GM12892 (cell line): Measurements from ENCODE around the gene VPS13D.

Experiments used
- DNase-seq: peaks from one replicate; pipeline ENCODE4 v3.0.0; 2011; ENCODE audit not compliant: insufficient read length
- FAIRE-seq: peaks from 2 replicates; lab custom pipeline; 2011; peaks lifted over from hg19 to GRCh38; lab: Jason Lieb, UNC
- POLR2A ChIP-seq: IDR thresholded peaks from 2 replicates; pipeline ENCODE4 v1.6.1; 2011; ENCODE audit warnings: low read depth, low read length, control low read depth
- POLR2AphosphoS5 ChIP-seq: IDR thresholded peaks from 2 replicates; pipeline ENCODE4 v1.6.1; 2011; ENCODE audit warnings: low read depth, low read length, control low read depth
- TAF1 ChIP-seq: IDR thresholded peaks from 2 replicates; pipeline ENCODE4 v1.6.1; 2011; ENCODE audit warnings: low read depth, mild to moderate bottlenecking, control low read depth, low read length, borderline replicate concordance

The VPS13D gene

DNA sequence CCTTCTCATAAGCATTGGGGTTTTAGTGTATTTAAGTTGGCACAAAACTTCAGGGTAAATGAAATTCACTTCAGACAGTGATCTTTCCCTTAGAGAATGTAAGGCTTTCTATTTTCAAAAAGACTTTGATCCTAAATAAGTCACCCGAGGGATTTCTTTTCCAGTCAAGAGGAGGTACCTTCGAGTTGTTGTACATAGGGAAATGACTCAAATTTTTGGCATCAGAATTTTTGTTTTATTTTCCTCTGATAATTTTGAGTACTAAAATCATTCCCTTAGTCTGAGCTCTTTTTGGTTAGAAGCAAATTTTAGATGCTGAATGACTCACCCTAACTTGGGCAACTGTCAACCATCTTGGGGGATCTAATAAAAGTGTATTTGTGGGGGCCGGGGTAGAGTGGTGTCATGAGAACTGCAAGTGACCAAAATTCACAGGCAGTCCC is 194.3 kb downstream of the VPS13D start:
- FAIRE-seq: no peak
- no peak for TF ChIP-seq POLR2A
- TF ChIP-seq POLR2AphosphoS5: no peak
- TF ChIP-seq TAF1: no peak
- DNase-seq: no peak

DNA sequence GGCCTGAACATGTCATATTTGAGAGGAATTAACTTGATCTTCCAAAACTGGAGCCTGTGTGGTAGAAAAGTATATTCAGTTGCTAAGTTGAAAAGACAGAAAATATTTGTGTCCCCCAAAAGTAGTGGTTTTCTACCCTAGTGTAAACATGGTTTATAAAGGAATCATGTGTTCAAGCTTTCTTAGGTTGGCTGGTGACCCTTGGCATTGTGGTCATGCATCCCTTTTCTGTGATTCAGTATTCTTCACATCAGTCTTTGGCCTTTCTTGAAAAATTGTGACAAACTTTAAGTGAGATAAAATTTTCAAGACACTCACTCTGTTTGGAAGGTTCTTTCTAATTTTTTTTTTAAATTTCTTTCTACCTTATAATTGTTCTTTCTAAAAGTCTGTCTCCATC is 195.0 kb downstream of the VPS13D start:
- no peak for TF ChIP-seq POLR2AphosphoS5
- no peak for TF ChIP-seq POLR2A
- no peak for TF ChIP-seq TAF1
- no peak for FAIRE-seq

GRCh38 chr1:12426030-12426429 is 196.2 kb downstream of the VPS13D start:
- TF ChIP-seq POLR2AphosphoS5: no peak
- no peak for TF ChIP-seq POLR2A
- no peak for TF ChIP-seq TAF1
- no peak for DNase-seq
- FAIRE-seq: no peak

More for the DNA sequence above, 195.0 kb downstream of the VPS13D start:
- no peak for DNase-seq

GRCh38 chr1:12428334-12428733 is 198.5 kb downstream of the VPS13D start:
- DNase-seq: no peak

DNA sequence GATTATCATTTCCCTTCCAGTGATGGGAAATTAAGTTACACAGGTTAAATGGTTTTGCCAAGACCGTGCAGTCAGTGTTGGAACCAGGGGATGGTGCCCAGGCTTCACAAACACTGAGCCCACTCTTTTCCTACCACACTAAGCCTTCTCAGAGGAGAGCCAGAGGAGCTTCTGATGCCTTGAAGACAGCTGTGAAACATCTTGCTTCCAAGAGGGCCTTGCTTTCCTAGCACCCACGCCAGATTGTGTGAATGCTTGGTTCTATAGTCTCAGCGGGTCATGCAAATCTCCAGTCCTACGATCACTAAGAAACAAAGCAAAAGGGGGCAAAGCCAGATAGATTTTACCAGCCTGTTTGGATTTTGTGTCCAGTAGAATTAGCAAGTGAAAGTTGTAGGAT is 200.7 kb downstream of the VPS13D start:
- FAIRE-seq (no peak), DNase-seq (no peak)
- TF ChIP-seq TAF1 (no peak), POLR2A (no peak), POLR2AphosphoS5 (no peak)

More at GRCh38 chr1:12428334-12428733, 198.5 kb downstream of the VPS13D start:
- TF ChIP-seq POLR2A (no peak), POLR2AphosphoS5 (no peak), TAF1 (no peak)
- no peak for FAIRE-seq

DNA sequence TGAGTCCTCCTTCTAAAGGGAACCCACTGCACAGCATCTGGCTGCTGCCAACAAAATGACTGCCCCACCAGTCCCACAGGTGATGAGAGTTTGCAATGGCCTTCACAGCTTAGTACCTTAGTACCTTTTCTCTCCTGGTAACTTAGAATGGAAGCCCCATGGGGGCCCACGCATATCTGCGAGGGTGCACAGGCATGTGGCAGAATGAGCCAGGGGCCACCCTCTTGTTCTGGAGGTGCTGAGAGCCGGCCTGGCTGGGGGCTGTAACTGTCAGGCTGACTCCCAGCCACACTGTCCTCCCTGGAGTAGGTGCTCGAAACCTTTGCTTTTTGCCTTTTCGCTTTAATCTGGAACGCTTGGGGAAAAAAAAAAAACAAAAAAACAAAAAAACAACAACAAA is 203.1 kb downstream of the VPS13D start:
- no peak for DNase-seq
- FAIRE-seq: no peak
- no peak for TF ChIP-seq POLR2AphosphoS5
- TF ChIP-seq POLR2A: no peak
- TF ChIP-seq TAF1: no peak

GRCh38 chr1:12433323-12434053 is 203.7 kb downstream of the VPS13D start:
- DNase-seq (no peak), FAIRE-seq (no peak)
- no peak for TF ChIP-seq POLR2A
- TF ChIP-seq POLR2AphosphoS5: no peak
- no peak for TF ChIP-seq TAF1

DNA sequence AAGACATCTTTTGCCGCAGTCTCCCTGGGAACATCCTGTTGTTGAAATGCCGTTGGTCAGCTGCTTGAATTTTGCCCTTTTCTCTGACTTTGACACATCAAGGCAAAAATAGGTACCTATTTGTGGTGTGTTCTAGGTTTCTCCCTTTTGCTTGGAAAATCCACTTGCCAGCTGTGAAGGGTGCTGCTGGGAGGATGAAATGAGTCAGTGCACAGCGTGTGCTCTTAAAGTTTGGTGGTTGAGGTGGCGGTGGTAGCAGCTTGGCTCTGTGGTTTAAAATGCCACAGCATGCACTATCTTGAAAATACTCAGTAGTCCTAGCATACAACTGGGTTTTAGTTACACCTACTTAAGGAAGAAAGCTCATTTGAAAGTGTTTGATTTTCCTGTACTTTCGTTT is 204.3 kb downstream of the VPS13D start:
- DNase-seq (no peak), FAIRE-seq (peak; percentile 67)
- TF ChIP-seq POLR2AphosphoS5 (no peak), TAF1 (no peak), POLR2A (no peak)

DNA sequence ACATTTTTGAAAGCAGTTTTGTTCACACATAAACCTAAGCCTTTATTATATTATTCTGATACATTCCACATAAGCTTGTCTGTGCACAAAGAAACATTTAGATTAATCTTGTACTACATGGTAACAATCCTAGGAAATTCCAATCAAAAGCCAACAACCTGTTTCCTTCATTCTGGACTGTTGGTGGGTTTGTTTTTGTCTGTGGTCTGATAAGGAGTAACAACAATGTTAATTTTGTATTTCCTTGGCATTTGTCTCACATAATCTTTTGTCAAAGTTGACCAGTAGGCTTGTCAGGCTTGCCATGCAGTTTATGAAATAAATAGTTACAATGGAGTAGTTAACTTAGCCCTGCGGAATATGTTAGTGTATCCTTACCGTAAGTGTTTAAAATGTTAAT is 204.9 kb downstream of the VPS13D start:
- TF ChIP-seq POLR2AphosphoS5 (no peak), POLR2A (no peak), TAF1 (no peak)
- DNase-seq (no peak), FAIRE-seq (no peak)

GRCh38 chr1:12435639-12436344 is 206.0 kb downstream of the VPS13D start:
- no peak for DNase-seq
- TF ChIP-seq TAF1: no peak
- TF ChIP-seq POLR2A: no peak
- no peak; the same call in 1 of the 2 replicates for TF ChIP-seq POLR2AphosphoS5
- peak; percentile 85 for FAIRE-seq

DNA sequence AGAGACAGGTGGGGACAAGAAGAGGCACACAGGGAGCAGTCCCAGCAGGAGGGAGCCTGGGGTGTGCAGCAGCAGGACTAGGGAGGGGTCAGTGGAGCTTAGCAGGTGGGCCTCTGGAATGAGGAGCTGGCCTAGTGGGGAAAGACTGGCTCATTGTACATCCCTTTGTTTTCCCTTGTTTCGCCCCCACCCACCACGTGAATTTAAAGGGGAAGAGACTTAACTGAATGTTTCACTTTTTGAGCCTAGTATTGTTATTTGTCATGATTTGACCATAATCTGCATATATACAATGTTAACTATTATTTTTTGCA is 206.5 kb downstream of the VPS13D start:
- TF ChIP-seq POLR2AphosphoS5 (no peak), POLR2A (no peak), TAF1 (no peak)
- DNase-seq: no peak
- no peak for FAIRE-seq

DNA sequence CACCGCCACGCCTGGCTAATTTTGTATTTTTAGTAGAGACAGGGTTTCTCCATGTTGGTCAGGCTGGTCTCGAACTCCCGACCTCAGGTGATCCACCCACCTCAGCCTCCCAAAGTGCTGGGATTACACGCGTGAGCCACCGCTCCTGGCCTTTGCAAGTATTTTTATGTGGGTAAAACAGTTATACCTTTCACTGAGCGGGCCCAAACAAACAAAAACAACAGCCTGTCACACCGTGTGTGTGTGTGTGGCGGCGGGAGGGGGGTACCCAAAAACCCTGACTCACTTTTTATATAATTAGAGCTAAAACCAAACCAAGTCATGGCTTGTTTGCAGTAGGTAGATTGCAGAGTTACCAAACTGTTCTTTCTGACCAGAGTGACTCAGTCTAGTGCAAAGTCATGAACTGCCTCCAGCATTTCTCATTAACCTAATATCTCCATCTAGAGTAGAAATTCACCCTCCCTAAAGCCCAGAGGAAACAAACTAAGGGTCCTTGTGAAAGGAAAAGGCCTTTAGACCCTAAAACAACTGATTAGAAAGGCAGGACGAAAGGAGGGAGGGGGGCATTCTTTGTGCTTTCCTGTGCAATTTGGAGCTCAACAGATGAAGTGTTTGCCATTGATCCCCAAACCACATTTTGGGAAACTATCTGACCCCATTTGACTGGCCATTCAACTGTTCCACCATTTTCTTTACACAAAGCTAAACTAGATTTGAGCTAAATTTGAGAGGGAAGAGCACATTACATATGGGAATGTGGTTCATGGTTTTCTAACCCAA is 207.2 kb downstream of the VPS13D start:
- DNase-seq (no peak), FAIRE-seq (no peak)
- TF ChIP-seq TAF1 (no peak), POLR2A (no peak), POLR2AphosphoS5 (no peak)
